ENCODE data around the gene TMEM51. TPM values are rescaled to one million over a fixed set of nuclear protein-coding genes. Genes with fewer than 3 reads are reported as not detected.

TMEM51 gene
- total and polyA plus RNA-seq, 2 donors (not counting 1 experiment from before 2014, with no cell fraction given), result 0.06 to 0.30 TPM

- POLR2A ChIA-PET, result no interaction called here
- no peaks in the 10 kb centered on the region for H3K9me3 Mint-ChIP-seq (ENCODE audit: insufficient read depth)
- H3K27me3 Mint-ChIP-seq, result peaks cover 13% of the 10 kb centered on the region
- Histone ChIP-seq H3K4me3 (ENCODE audit: control extremely low read depth in 1 of 5, extremely low read depth in 1 of 5, insufficient read depth in 1 of 5, low read depth in 2 of 5, low read length in 4 of 5) (no peak overlapping the region), H3K9ac (ENCODE audit: low read length) (no peak overlapping the region), H2AFZ (ENCODE audit: insufficient read depth, low read depth, low read length, poor library complexity, severe bottlenecking) (no peak overlapping the region), H3K27ac (ENCODE audit: low read length in 2 of 2) (no peak overlapping the region), H3K4me2 (replicated peaks; ENCODE audit: low read depth, low read length, poor library complexity, severe bottlenecking) (no peak overlapping the region), H3K27me3 (replicated peaks in 1 of 4; ENCODE audit: control extremely low read depth in 1 of 4, control insufficient read depth in 3 of 4, insufficient read depth in 4 of 4, low read length in 3 of 4) (peaks cover 0 to 2% (median 0%) of the 10 kb centered on the region in 4 experiments), H4K20me1 (ENCODE audit: control insufficient read depth, insufficient read depth, low read length, poor library complexity, severe bottlenecking) (no peaks in the 10 kb centered on the region), H3K9me3 (ENCODE audit: control extremely low read depth in 1 of 3, control insufficient read depth in 2 of 3, insufficient read depth in 1 of 3, low read length in 2 of 3) (no peaks in the 10 kb centered on the region), H3K36me3 (replicated peaks in 1 of 2; ENCODE audit: control extremely low read depth in 1 of 2, control insufficient read depth in 1 of 2, extremely low read depth in 1 of 2, insufficient read depth in 2 of 2, low read length in 1 of 2) (no peaks in the 10 kb centered on the region), H3K4me1 (ENCODE audit: control insufficient read depth in 2 of 2, insufficient read depth in 2 of 2, low read length in 2 of 2) (no peaks in the 10 kb centered on the region), H3K79me2 (ENCODE audit: control insufficient read depth, insufficient read depth, low read length) (no peaks in the 10 kb centered on the region)
- intact Hi-C loops (cut with micrococcal nuclease), result no loop called here
- ATAC-seq (ENCODE audit: low read depth), result no peak
- DNase-seq, result no peak
- H3K4me3 Mint-ChIP-seq, result no peak overlapping the region
- no peak overlapping the region for H3K27ac Mint-ChIP-seq
- WGBS (ENCODE audit: insufficient coverage), result no CpG with 5 or more reads among the region's 3 CpGs
- TF ChIP-seq, protein P1, sequence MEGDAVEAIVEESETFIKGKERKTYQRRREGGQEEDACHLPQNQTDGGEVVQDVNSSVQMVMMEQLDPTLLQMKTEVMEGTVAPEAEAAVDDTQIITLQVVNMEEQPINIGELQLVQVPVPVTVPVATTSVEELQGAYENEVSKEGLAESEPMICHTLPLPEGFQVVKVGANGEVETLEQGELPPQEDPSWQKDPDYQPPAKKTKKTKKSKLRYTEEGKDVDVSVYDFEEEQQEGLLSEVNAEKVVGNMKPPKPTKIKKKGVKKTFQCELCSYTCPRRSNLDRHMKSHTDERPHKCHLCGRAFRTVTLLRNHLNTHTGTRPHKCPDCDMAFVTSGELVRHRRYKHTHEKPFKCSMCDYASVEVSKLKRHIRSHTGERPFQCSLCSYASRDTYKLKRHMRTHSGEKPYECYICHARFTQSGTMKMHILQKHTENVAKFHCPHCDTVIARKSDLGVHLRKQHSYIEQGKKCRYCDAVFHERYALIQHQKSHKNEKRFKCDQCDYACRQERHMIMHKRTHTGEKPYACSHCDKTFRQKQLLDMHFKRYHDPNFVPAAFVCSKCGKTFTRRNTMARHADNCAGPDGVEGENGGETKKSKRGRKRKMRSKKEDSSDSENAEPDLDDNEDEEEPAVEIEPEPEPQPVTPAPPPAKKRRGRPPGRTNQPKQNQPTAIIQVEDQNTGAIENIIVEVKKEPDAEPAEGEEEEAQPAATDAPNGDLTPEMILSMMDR (IDR thresholded peaks at IDR 0.05), result no peak
- TF ChIP-seq EZH2 (IDR thresholded peaks at IDR 0.05; ENCODE audit: borderline replicate concordance, insufficient read depth, low read depth, low read length, poor library complexity, severe bottlenecking), result no peak
- no peaks in the 10 kb centered on the region for H3K4me1 Mint-ChIP-seq
- CTCF ChIA-PET, result no interaction called here
Observed at GRCh38 chr1:15167386-15167785, 13.8 kb downstream of the TMEM51 start.

- CTCF ChIA-PET, result no interaction called here
Observed at GRCh38 chr1:15168479-15168878, 14.9 kb downstream of the TMEM51 start.

More at GRCh38 chr1:15168479-15168878, 14.9 kb downstream of the TMEM51 start:
- DNase-seq (no peak), ATAC-seq (ENCODE audit: low read depth) (no peak)
- Histone ChIP-seq H3K27ac (ENCODE audit: low read length in 2 of 2) (no peak overlapping the region), H4K20me1 (ENCODE audit: control insufficient read depth, insufficient read depth, low read length, poor library complexity, severe bottlenecking) (no peaks in the 10 kb centered on the region), H3K4me3 (ENCODE audit: control extremely low read depth in 1 of 5, extremely low read depth in 1 of 5, insufficient read depth in 1 of 5, low read depth in 2 of 5, low read length in 4 of 5) (no peak overlapping the region), H3K9me3 (ENCODE audit: control extremely low read depth in 1 of 3, control insufficient read depth in 2 of 3, insufficient read depth in 1 of 3, low read length in 2 of 3) (no peaks in the 10 kb centered on the region), H3K79me2 (ENCODE audit: control insufficient read depth, insufficient read depth, low read length) (no peaks in the 10 kb centered on the region), H3K4me2 (replicated peaks; ENCODE audit: low read depth, low read length, poor library complexity, severe bottlenecking) (no peak overlapping the region), H2AFZ (ENCODE audit: insufficient read depth, low read depth, low read length, poor library complexity, severe bottlenecking) (no peak overlapping the region), H3K36me3 (replicated peaks in 1 of 2; ENCODE audit: control extremely low read depth in 1 of 2, control insufficient read depth in 1 of 2, extremely low read depth in 1 of 2, insufficient read depth in 2 of 2, low read length in 1 of 2) (no peaks in the 10 kb centered on the region), H3K9ac (ENCODE audit: low read length) (no peak overlapping the region), H3K27me3 (replicated peaks in 1 of 4; ENCODE audit: control extremely low read depth in 1 of 4, control insufficient read depth in 3 of 4, insufficient read depth in 4 of 4, low read length in 3 of 4) (peaks cover 0 to 2% (median 0%) of the 10 kb centered on the region in 4 experiments), H3K4me1 (ENCODE audit: control insufficient read depth in 2 of 2, insufficient read depth in 2 of 2, low read length in 2 of 2) (no peaks in the 10 kb centered on the region)
- H3K4me1 Mint-ChIP-seq, result no peaks in the 10 kb centered on the region
- peaks cover 13% of the 10 kb centered on the region for H3K27me3 Mint-ChIP-seq
- TF ChIP-seq EZH2 (IDR thresholded peaks at IDR 0.05; ENCODE audit: borderline replicate concordance, insufficient read depth, low read depth, low read length, poor library complexity, severe bottlenecking), result no peak
- TF ChIP-seq, protein P1 (IDR thresholded peaks at IDR 0.05), result no peak
- 44% methylated on average over 3 of the region's 5 CpGs for WGBS (ENCODE audit: insufficient coverage)
- H3K9me3 Mint-ChIP-seq (ENCODE audit: insufficient read depth), result no peaks in the 10 kb centered on the region
- intact Hi-C loops (cut with micrococcal nuclease), result no loop called here
- no peak overlapping the region for H3K27ac Mint-ChIP-seq
- H3K4me3 Mint-ChIP-seq, result no peak overlapping the region
- POLR2A ChIA-PET, result no interaction called here
